GM23338 (cell line): ENCODE results near the gene SAMD10. TPM values are rescaled to one million over a fixed set of nuclear protein-coding genes. Genes with fewer than 3 reads are reported as not detected.

Source experiments
- ATAC-seq: fragments of 200-7000 bp; cut with Tn5 transposase; 3 replicates; pipeline ENCODE4 v1.9.1; 2020
- DNase-seq: peaks from one replicate; pipeline ENCODE4 v3.0.0-alpha.2; 2015; ENCODE audit warnings: low spot score
- H2AFZ ChIP-seq: fragments of 200-600 bp; sonication (generic); 2 replicates; pipeline ENCODE4 v1.8.0; 2016; ENCODE audit warnings: antibody characterized with exemption, mild to moderate bottlenecking, moderate library complexity
- H3F3A ChIP-seq: fragments of 200-600 bp; sonication (generic); replicated peaks from 2 replicates; pipeline ENCODE4 v1.8.0; 2017; ENCODE audit warnings: antibody characterized with exemption, mixed run types, low read depth
- H3K27ac ChIP-seq: fragments of 200-600 bp; sonication (generic); 2 replicates; pipeline ENCODE4 v1.6.1; 2016; ENCODE audit warnings: low read depth
- H3K27me3 ChIP-seq: fragments of 200-600 bp; sonication (generic); 2 replicates; pipeline ENCODE4 v1.8.0; 2016; ENCODE audit warnings: mild to moderate bottlenecking, mixed run types, moderate library complexity; ENCODE audit not compliant: insufficient read depth
- H3K36me3 ChIP-seq: fragments of 200-600 bp; sonication (generic); 2 replicates; pipeline ENCODE4 v1.8.0; 2016; ENCODE audit warnings: mild to moderate bottlenecking; ENCODE audit not compliant: insufficient read depth
- H3K4me1 ChIP-seq: fragments of 200-600 bp; sonication (generic); 2 replicates; pipeline ENCODE4 v1.8.0; 2016; ENCODE audit warnings: mild to moderate bottlenecking, moderate library complexity; ENCODE audit not compliant: insufficient read depth
- H3K4me2 ChIP-seq: fragments of 200-600 bp; sonication (generic); 2 replicates; pipeline ENCODE4 v1.7.1; 2017; ENCODE audit warnings: mixed run types
- H3K4me3 ChIP-seq: fragments of 200-600 bp; sonication (generic); 2 replicates; pipeline ENCODE4 v1.6.1; 2016; ENCODE audit warnings: mixed run types
- H3K79me2 ChIP-seq: fragments of 200-600 bp; sonication (generic); replicated peaks from 2 replicates; pipeline ENCODE4 v1.8.0; 2017; ENCODE audit warnings: mild to moderate bottlenecking; ENCODE audit not compliant: insufficient read depth
- H3K9me2 ChIP-seq: fragments of 200-600 bp; sonication (generic); 2 replicates; pipeline ENCODE4 v1.8.0; 2017; ENCODE audit not compliant: insufficient read depth
- H4K20me1 ChIP-seq: fragments of 200-600 bp; sonication (generic); replicated peaks from 2 replicates; pipeline ENCODE4 v1.8.0; 2017; ENCODE audit warnings: mild to moderate bottlenecking; ENCODE audit not compliant: insufficient read depth
- H3K27ac Mint-ChIP-seq: 2 replicates; pipeline ENCODE4 v1.8.0; 2020; ENCODE audit warnings: inconsistent platforms, mild to moderate bottlenecking, moderate library complexity, mixed read lengths
- H3K27me3 Mint-ChIP-seq: 3 replicates; pipeline ENCODE4 v1.8.0; 2022; ENCODE audit warnings: low read depth, mild to moderate bottlenecking, moderate library complexity, mixed read lengths, inconsistent platforms; ENCODE audit not compliant: insufficient read depth, poor library complexity
- H3K36me3 Mint-ChIP-seq: 3 replicates; pipeline ENCODE4 v1.8.0; 2021; ENCODE audit warnings: low read depth, mild to moderate bottlenecking, inconsistent platforms, moderate library complexity, mixed read lengths
- H3K4me1 Mint-ChIP-seq: 3 replicates; pipeline ENCODE4 v1.8.0; 2020; ENCODE audit warnings: mild to moderate bottlenecking, inconsistent platforms, mixed read lengths
- H3K4me3 Mint-ChIP-seq: 3 replicates; pipeline ENCODE4 v1.8.0; 2021; ENCODE audit warnings: moderate library complexity, mild to moderate bottlenecking, inconsistent platforms, mixed read lengths
- H3K9me3 Mint-ChIP-seq: 3 replicates; pipeline ENCODE4 v1.8.0; 2020; ENCODE audit warnings: moderate library complexity, mild to moderate bottlenecking, inconsistent platforms, mixed read lengths
- CREB1 ChIP-seq: fragments of 250-450 bp; sonication (Bioruptor Pico); IDR thresholded peaks from 2 replicates; pipeline ENCODE4 v1.5.0; 2020; ENCODE audit warnings: low read depth, mild to moderate bottlenecking, moderate library complexity
- CTCF ChIP-seq, 2 experiments: fragments of 200-600 bp in 1 of 2; sonication (generic) in 1 of 2; conservative IDR thresholded peaks; 2 replicates each; pipeline versions ENCODE4 v1.5.1 to v1.6.1; 2016 to 2017; ENCODE audit warnings: antibody characterized with exemption in 2 of 2, low read depth in 2 of 2, mild to moderate bottlenecking in 2 of 2, moderate library complexity in 1 of 2
- EZH2 ChIP-seq: fragments of 200-600 bp; sonication (generic); IDR thresholded peaks from one replicate; pipeline ENCODE4 v1.8.0; 2017; ENCODE audit warnings: antibody characterized with exemption, mild to moderate bottlenecking, low read depth; ENCODE audit not compliant: unreplicated experiment
- EZH2phosphoT487 ChIP-seq: fragments of 200-600 bp; sonication (generic); IDR thresholded peaks from one replicate; pipeline ENCODE4 v1.8.1; 2018; ENCODE audit warnings: antibody characterized with exemption; ENCODE audit not compliant: unreplicated experiment
- JUNB ChIP-seq: IDR thresholded peaks from one replicate; pipeline ENCODE4 v1.6.1; 2016; ENCODE audit warnings: antibody characterized with exemption; ENCODE audit not compliant: unreplicated experiment
- NANOG ChIP-seq: IDR thresholded peaks from 2 replicates; pipeline ENCODE4 v1.6.1; 2016; ENCODE audit warnings: antibody characterized with exemption, borderline replicate concordance
- POLR2AphosphoS5 ChIP-seq: IDR thresholded peaks from 2 replicates; pipeline ENCODE4 v1.6.1; 2016; ENCODE audit warnings: antibody characterized with exemption, low read depth
- STAT1 ChIP-seq: IDR thresholded peaks from one replicate; pipeline ENCODE4 v1.6.1; 2016; ENCODE audit warnings: antibody characterized with exemption; ENCODE audit not compliant: unreplicated experiment
- ZNF114 ChIP-seq: fragments of 250-450 bp; sonication (Bioruptor Pico); IDR thresholded peaks from 2 replicates; pipeline ENCODE4 v1.5.0; 2020; ENCODE audit warnings: mild to moderate bottlenecking, moderate library complexity
- ZNF331 ChIP-seq: fragments of 250-450 bp; sonication (Bioruptor Pico); IDR thresholded peaks from 2 replicates; pipeline ENCODE4 v1.5.0; 2020; ENCODE audit warnings: low read depth, mild to moderate bottlenecking, moderate library complexity
- polyA plus RNA-seq: library from polyadenylated mRNA; unstranded; fragments of >200 nt; fragmentation: Nextera tagmentation; extraction: Ambion mirVana; gene quantifications from 2 replicates; pipeline ENCODE4 v1.2.1, GENCODE V29; 2016
- total RNA-seq: library from RNA; depleted of rRNA; stranded (reverse); fragments of >200 nt; shearing (Covaris generic); gene quantifications from 2 replicates; pipeline ENCODE4 v1.2.3, GENCODE V29; 2014
- TF ChIP-seq, protein P1 (sequence below): IDR thresholded peaks from 2 replicates; pipeline ENCODE4 v1.6.1; 2016; ENCODE audit warnings: antibody characterized with exemption
- TF ChIP-seq, protein P2 (sequence below): fragments of 250-450 bp; sonication (Bioruptor Pico); IDR thresholded peaks from 2 replicates; pipeline ENCODE4 v1.5.0; 2020; ENCODE audit warnings: mild to moderate bottlenecking, moderate library complexity

The SAMD10 gene
- total and polyA plus RNA-seq, 2 experiments from 2014 or later: 2.1 to 7.3 TPM

- Histone ChIP-seq H4K20me1 (no peaks in the 10 kb centered on the region; the same call in 1 of the 2 replicates), H3K79me2 (no peaks in the 10 kb centered on the region), H3K4me1 (no peaks in the 10 kb centered on the region), H3F3A (peaks cover 13% of the 10 kb centered on the region; the same call in 1 of the 2 replicates), H3K36me3 (no peaks in the 10 kb centered on the region), H2AFZ (no peak overlapping the region), H3K27me3 (no peaks in the 10 kb centered on the region), H3K27ac (no peak overlapping the region), H3K4me3 (no peak overlapping the region), H3K4me2 (no peak overlapping the region), H3K9me2 (no peaks in the 10 kb centered on the region)
- no peak for DNase-seq
- peaks cover 6% of the 10 kb centered on the region for H3K27me3 Mint-ChIP-seq
- ATAC-seq: no peak
- no peaks in the 10 kb centered on the region; the same call in 2 of the 3 replicates for H3K9me3 Mint-ChIP-seq
- no peak overlapping the region for H3K4me3 Mint-ChIP-seq
- peaks cover 43% of the 10 kb centered on the region for H3K36me3 Mint-ChIP-seq
- H3K27ac Mint-ChIP-seq: no peak overlapping the region
- TF ChIP-seq EZH2phosphoT487: no peak
- no peak for TF ChIP-seq NANOG
- no peak for TF ChIP-seq ZNF331 (CRISPR knock-in tag)
- no peak for TF ChIP-seq POLR2AphosphoS5
- TF ChIP-seq JUNB: no peak
- no peak for TF ChIP-seq STAT1
- TF ChIP-seq EZH2: no peak
- no peak for TF ChIP-seq CTCF (conservative IDR thresholded peaks at IDR 0.05; ENCODE audit: low read depth in 2 of 2)
- TF ChIP-seq, protein P1, sequence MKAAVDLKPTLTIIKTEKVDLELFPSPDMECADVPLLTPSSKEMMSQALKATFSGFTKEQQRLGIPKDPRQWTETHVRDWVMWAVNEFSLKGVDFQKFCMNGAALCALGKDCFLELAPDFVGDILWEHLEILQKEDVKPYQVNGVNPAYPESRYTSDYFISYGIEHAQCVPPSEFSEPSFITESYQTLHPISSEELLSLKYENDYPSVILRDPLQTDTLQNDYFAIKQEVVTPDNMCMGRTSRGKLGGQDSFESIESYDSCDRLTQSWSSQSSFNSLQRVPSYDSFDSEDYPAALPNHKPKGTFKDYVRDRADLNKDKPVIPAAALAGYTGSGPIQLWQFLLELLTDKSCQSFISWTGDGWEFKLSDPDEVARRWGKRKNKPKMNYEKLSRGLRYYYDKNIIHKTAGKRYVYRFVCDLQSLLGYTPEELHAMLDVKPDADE: no peak
- TF ChIP-seq, protein P2, sequence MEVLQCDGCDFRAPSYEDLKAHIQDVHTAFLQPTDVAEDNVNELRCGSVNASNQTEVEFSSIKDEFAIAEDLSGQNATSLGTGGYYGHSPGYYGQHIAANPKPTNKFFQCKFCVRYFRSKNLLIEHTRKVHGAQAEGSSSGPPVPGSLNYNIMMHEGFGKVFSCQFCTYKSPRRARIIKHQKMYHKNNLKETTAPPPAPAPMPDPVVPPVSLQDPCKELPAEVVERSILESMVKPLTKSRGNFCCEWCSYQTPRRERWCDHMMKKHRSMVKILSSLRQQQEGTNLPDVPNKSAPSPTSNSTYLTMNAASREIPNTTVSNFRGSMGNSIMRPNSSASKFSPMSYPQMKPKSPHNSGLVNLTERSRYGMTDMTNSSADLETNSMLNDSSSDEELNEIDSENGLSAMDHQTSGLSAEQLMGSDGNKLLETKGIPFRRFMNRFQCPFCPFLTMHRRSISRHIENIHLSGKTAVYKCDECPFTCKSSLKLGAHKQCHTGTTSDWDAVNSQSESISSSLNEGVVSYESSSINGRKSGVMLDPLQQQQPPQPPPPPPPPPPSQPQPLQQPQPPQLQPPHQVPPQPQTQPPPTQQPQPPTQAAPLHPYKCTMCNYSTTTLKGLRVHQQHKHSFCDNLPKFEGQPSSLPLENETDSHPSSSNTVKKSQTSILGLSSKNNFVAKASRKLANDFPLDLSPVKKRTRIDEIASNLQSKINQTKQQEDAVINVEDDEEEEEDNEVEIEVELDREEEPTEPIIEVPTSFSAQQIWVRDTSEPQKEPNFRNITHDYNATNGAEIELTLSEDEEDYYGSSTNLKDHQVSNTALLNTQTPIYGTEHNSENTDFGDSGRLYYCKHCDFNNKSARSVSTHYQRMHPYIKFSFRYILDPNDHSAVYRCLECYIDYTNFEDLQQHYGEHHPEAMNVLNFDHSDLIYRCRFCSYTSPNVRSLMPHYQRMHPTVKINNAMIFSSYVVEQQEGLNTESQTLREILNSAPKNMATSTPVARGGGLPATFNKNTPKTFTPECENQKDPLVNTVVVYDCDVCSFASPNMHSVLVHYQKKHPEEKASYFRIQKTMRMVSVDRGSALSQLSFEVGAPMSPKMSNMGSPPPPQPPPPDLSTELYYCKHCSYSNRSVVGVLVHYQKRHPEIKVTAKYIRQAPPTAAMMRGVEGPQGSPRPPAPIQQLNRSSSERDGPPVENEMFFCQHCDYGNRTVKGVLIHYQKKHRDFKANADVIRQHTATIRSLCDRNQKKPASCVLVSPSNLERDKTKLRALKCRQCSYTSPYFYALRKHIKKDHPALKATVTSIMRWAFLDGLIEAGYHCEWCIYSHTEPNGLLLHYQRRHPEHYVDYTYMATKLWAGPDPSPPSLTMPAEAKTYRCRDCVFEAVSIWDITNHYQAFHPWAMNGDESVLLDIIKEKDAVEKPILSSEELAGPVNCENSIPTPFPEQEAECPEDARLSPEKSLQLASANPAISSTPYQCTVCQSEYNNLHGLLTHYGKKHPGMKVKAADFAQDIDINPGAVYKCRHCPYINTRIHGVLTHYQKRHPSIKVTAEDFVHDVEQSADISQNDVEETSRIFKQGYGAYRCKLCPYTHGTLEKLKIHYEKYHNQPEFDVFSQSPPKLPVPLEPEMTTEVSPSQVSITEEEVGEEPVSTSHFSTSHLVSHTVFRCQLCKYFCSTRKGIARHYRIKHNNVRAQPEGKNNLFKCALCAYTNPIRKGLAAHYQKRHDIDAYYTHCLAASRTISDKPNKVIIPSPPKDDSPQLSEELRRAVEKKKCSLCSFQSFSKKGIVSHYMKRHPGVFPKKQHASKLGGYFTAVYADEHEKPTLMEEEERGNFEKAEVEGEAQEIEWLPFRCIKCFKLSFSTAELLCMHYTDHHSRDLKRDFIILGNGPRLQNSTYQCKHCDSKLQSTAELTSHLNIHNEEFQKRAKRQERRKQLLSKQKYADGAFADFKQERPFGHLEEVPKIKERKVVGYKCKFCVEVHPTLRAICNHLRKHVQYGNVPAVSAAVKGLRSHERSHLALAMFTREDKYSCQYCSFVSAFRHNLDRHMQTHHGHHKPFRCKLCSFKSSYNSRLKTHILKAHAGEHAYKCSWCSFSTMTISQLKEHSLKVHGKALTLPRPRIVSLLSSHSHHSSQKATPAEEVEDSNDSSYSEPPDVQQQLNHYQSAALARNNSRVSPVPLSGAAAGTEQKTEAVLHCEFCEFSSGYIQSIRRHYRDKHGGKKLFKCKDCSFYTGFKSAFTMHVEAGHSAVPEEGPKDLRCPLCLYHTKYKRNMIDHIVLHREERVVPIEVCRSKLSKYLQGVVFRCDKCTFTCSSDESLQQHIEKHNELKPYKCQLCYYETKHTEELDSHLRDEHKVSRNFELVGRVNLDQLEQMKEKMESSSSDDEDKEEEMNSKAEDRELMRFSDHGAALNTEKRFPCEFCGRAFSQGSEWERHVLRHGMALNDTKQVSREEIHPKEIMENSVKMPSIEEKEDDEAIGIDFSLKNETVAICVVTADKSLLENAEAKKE (CRISPR knock-in tag): no peak
- no peak for TF ChIP-seq ZNF114 (CRISPR knock-in tag)
- TF ChIP-seq CREB1: no peak
- peaks cover 5% of the 10 kb centered on the region; the same call in 1 of the 3 replicates for H3K4me1 Mint-ChIP-seq
Measured at GRCh38 chr20:63933646-63934045, 45.8 kb downstream of the SAMD10 start.
